ENCODE measurements around the gene PYCR2.

Gene PYCR2

DNA sequence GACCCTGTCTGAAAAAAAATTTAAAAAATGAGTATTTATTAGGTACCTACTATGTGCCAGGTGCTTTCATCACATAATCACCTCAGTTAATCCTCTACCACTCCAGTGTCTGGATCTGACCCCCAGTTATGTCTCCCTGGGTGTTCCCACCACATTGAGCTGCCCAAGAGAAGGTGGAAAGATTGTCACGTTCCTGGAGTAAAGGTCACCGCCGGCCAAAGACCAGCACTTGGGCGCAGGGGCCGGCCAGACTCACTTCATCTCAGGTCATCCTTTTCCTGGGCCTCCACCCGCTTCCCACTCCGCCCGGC lies 714 bp downstream of the PYCR2 start:
- Mint-ChIP-seq H3K4me1 (peaks cover 25% of the 10 kb centered on the region), H3K27me3 (ENCODE audit: low read depth, poor library complexity) (no peaks in the 10 kb centered on the region), H3K27ac (peak overlapping the region; percentile 96), H3K9me3 (no peaks in the 10 kb centered on the region), H3K4me3 (peak overlapping the region; percentile 91), H3K36me3 (ENCODE audit: low read depth) (peaks cover 15% of the 10 kb centered on the region)
- TF ChIP-seq CTCF (IDR thresholded peaks at IDR 0.05) = no peak
- no peak for DNase-seq

- TF ChIP-seq CTCF (IDR thresholded peaks at IDR 0.05) = no peak
- Mint-ChIP-seq H3K27ac (no peak overlapping the region), H3K36me3 (ENCODE audit: low read depth) (peaks cover 29% of the 10 kb centered on the region), H3K4me1 (peaks cover 21% of the 10 kb centered on the region), H3K4me3 (peak overlapping the region; percentile 91), H3K27me3 (ENCODE audit: low read depth, poor library complexity) (no peaks in the 10 kb centered on the region), H3K9me3 (no peaks in the 10 kb centered on the region)
- DNase-seq = no peak
Measured at GRCh38 chr1:225921734-225922709, 2.0 kb downstream of the PYCR2 start.

DNA sequence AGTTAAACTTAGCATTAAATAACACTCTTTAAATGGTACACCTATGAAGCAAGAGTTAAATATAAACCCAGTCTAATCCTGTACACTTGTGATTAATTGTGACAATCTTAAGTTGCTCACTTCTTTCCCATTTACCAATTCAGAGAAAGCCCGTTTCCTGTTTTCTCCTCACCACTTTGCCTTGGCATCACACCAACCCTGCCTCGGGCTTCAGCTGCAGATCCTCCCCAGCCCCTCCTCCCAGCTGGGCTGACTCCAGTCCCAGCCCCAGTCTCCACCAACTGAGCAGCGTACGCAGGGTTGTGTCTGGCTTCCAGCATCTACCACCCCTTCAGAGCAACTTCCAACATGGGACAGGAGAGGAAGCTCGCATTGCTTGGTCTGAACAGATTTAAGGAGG lies 4.1 kb downstream of the PYCR2 start:
- no peak for DNase-seq
- no peak for TF ChIP-seq CTCF (IDR thresholded peaks at IDR 0.05)
- no peak overlapping the region for H3K27ac Mint-ChIP-seq
- H3K4me1 Mint-ChIP-seq = peaks cover 28% of the 10 kb centered on the region
- H3K4me3 Mint-ChIP-seq = no peak overlapping the region
- H3K36me3 Mint-ChIP-seq (ENCODE audit: low read depth) = peaks cover 33% of the 10 kb centered on the region
- no peaks in the 10 kb centered on the region for H3K27me3 Mint-ChIP-seq (ENCODE audit: low read depth, poor library complexity)
- no peaks in the 10 kb centered on the region for H3K9me3 Mint-ChIP-seq

GRCh38 chr1:225918280-225918679 lies 5.8 kb downstream of the PYCR2 start:
- no peak for DNase-seq
- Mint-ChIP-seq H3K27me3 (ENCODE audit: low read depth, poor library complexity) (peaks cover 7% of the 10 kb centered on the region), H3K9me3 (no peaks in the 10 kb centered on the region), H3K36me3 (ENCODE audit: low read depth) (peaks cover 33% of the 10 kb centered on the region), H3K4me3 (no peak overlapping the region), H3K27ac (no peak overlapping the region), H3K4me1 (peaks cover 25% of the 10 kb centered on the region)
- TF ChIP-seq CTCF (IDR thresholded peaks at IDR 0.05) = no peak

- peak overlapping the region; percentile 49 for H3K27ac Mint-ChIP-seq
- peaks cover 13% of the 10 kb centered on the region for H3K27me3 Mint-ChIP-seq (ENCODE audit: low read depth, poor library complexity)
- peaks cover 37% of the 10 kb centered on the region for H3K36me3 Mint-ChIP-seq (ENCODE audit: low read depth)
Measured at GRCh38 chr1:225917536-225917935, 6.5 kb downstream of the PYCR2 start.

More at GRCh38 chr1:225917536-225917935, 6.5 kb downstream of the PYCR2 start:
- no peaks in the 10 kb centered on the region for H3K9me3 Mint-ChIP-seq
- no peak overlapping the region for H3K4me3 Mint-ChIP-seq
- peaks cover 18% of the 10 kb centered on the region for H3K4me1 Mint-ChIP-seq
- DNase-seq = no peak
- no peak for TF ChIP-seq CTCF (IDR thresholded peaks at IDR 0.05)
